GM12892 (cell line): ENCODE data around the gene MYH10.

ENCODE experiments used
- POLR2A ChIP-seq: IDR thresholded peaks from 2 replicates; pipeline ENCODE4 v1.6.1; 2011; ENCODE audit warnings: low read depth, low read length, control low read depth
- TAF1 ChIP-seq: IDR thresholded peaks from 2 replicates; pipeline ENCODE4 v1.6.1; 2011; ENCODE audit warnings: low read depth, mild to moderate bottlenecking, control low read depth, low read length, borderline replicate concordance

DNA sequence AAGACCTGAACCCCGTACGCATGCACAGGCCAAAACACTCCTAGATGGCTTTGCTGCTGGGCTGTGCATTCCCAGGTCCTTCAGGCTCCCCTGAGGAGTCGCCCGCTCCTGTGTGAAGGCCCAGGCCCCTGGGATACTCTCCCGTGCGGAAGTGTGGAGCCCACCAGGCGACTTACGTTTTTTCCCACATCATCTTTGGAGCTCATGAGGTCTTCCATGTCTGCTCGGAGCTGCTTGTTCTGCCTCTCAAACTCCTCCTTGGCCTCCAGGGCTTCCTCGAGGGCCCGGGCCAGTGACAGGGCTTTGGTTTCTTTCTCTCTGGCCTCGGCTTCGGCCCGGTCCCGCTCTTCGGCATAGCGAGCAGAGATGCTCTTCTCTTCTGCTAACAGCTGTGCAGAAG lies 138.4 kb downstream of the MYH10 start:
- TF ChIP-seq TAF1 (no peak), POLR2A (no peak)
